Fibroblast of peridontal ligament (primary cell): ENCODE data around the gene PPP2R5C.

Experiments
- DNase-seq: peaks from one replicate; pipeline ENCODE4 v3.0.0-alpha.2; 2010; ENCODE audit errors: extremely low read depth

The PPP2R5C gene

GRCh38 chr14:101755591-101756324, 5.8 kb upstream of the PPP2R5C start:
- DNase-seq = no peak

GRCh38 chr14:101757064-101757838, 4.3 kb upstream of the PPP2R5C start:
- DNase-seq = no peak

- no peak for DNase-seq
These were observed 3.7 kb upstream of the PPP2R5C start for GRCh38 chr14:101757839-101758211.

- DNase-seq = no peak
These were observed 2.5 kb upstream of the PPP2R5C start for GRCh38 chr14:101758913-101759593.

GRCh38 chr14:101760138-101761011, 1.1 kb upstream of the PPP2R5C start:
- DNase-seq = peak; percentile 97

GRCh38 chr14:101761881-101762529, 496 bp downstream of the PPP2R5C start:
- DNase-seq = no peak

GRCh38 chr14:101762530-101763101, 1.1 kb downstream of the PPP2R5C start:
- no peak for DNase-seq

GRCh38 chr14:101763941-101764709, 2.6 kb downstream of the PPP2R5C start:
- no peak for DNase-seq

GRCh38 chr14:101767618-101768362, 6.3 kb downstream of the PPP2R5C start:
- no peak for DNase-seq

- no peak for DNase-seq
These were observed 8.7 kb downstream of the PPP2R5C start for GRCh38 chr14:101770183-101770582.

GRCh38 chr14:101772770-101773169, 11.3 kb downstream of the PPP2R5C start:
- DNase-seq = no peak

- DNase-seq = no peak
These were observed 11.9 kb downstream of the PPP2R5C start for GRCh38 chr14:101773378-101773777.

GRCh38 chr14:101774006-101774795, 12.7 kb downstream of the PPP2R5C start:
- DNase-seq = no peak

GRCh38 chr14:101774814-101775213, 13.3 kb downstream of the PPP2R5C start:
- no peak for DNase-seq

GRCh38 chr14:101775826-101776225, 14.3 kb downstream of the PPP2R5C start:
- DNase-seq = no peak

- no peak for DNase-seq
These were observed 14.8 kb downstream of the PPP2R5C start for GRCh38 chr14:101776344-101776743.

- DNase-seq = no peak
These were observed 18.9 kb downstream of the PPP2R5C start for GRCh38 chr14:101780390-101780789.

- DNase-seq = no peak
These were observed 19.4 kb downstream of the PPP2R5C start for GRCh38 chr14:101780887-101781239.
